HepG2 (cell line): Measurements from ENCODE around the gene TAPBP. TPM values are rescaled to one million over a fixed set of nuclear protein-coding genes. Genes with fewer than 3 reads are reported as not detected.

ENCODE experiments used
- ATAC-seq: fragments of 200-7000 bp; cut with Tn5 transposase; 3 replicates; pipeline ENCODE4 v1.9.1; 2020; ENCODE audit warnings: mild to moderate bottlenecking, moderate library complexity
- BruUV-seq: library from RNA; stranded (reverse); fragments of 400-500 nt; replicated peaks from 2 replicates; lab custom pipeline; 2021; lab: Mats Ljungman, UMichigan
- CTCF ChIA-PET: fragments of 300-600 bp; formaldehyde crosslinking; extraction: SDS; loops from one replicate; lab custom pipeline; 2021; ENCODE audit warnings: low total read pairs, inconsistent platforms, low intra/inter-chr PET ratio; lab: Yijun Ruan, JAX
- POLR2A ChIA-PET: fragments of 350-600 bp; sonication (Branson Sonifier 250); formaldehyde crosslinking; loops from one replicate; lab custom pipeline; 2020; ENCODE audit warnings: antibody characterized with exemption, inconsistent platforms; lab: Yijun Ruan, JAX
- DNase-seq: peaks from one replicate; pipeline ENCODE4 v3.0.0-alpha.2; 2015; ENCODE audit warnings: low spot score
- FAIRE-seq: peaks from 3 replicates; lab custom pipeline; 2011; peaks lifted over from hg19 to GRCh38; lab: Jason Lieb, UNC
- H2AFZ ChIP-seq: one replicate; pipeline ENCODE4 v1.6.1; 2011; ENCODE audit warnings: low read length, inconsistent platforms
- H3K27ac ChIP-seq: fragments of 300-600 bp; 3 replicates; pipeline ENCODE4 v1.8.0; 2011; ENCODE audit warnings: mixed run types, mild to moderate bottlenecking, mixed read lengths, low read length, inconsistent platforms; ENCODE audit not compliant: insufficient read depth; ENCODE audit errors: extremely low read length
- H3K27me3 ChIP-seq, 2 experiments: fragments of 200-600 bp in 1 of 2; 2 replicates in 1 of 2; 3 replicates in 1 of 2; pipeline versions ENCODE4 v1.6.0 to v1.8.0; 2011; ENCODE audit warnings: low read length in 2 of 2, mild to moderate bottlenecking in 2 of 2, moderate library complexity in 2 of 2, inconsistent platforms in 1 of 2; ENCODE audit not compliant: insufficient read depth in 2 of 2, control insufficient read depth in 1 of 2
- H3K36me3 ChIP-seq, 2 experiments: fragments of 200-600 bp in 1 of 2; replicated peaks in 1 of 2; 2 replicates in 1 of 2; 3 replicates in 1 of 2; pipeline versions ENCODE4 v1.5.1 to v1.8.0; 2011; ENCODE audit warnings: low read length in 2 of 2, inconsistent platforms in 1 of 2; ENCODE audit not compliant: insufficient read depth in 2 of 2, control insufficient read depth in 1 of 2
- H3K4me1 ChIP-seq: 2 replicates; pipeline ENCODE4 v1.5.1; 2012; ENCODE audit warnings: low read length, inconsistent platforms; ENCODE audit not compliant: insufficient read depth
- H3K4me2 ChIP-seq: 2 replicates; pipeline ENCODE4 v1.6.0; 2011; ENCODE audit warnings: low read depth, low read length, inconsistent platforms
- H3K4me3 ChIP-seq, 3 experiments: fragments of 200-600 bp in 1 of 3; sonication (generic), shearing (Covaris generic) in 1 of 3; replicated peaks in 1 of 3; 2 replicates each; pipeline ENCODE4 v1.5.1; 2011 to 2016; ENCODE audit warnings: low read length in 3 of 3, inconsistent platforms in 2 of 3, low read depth in 2 of 3, mild to moderate bottlenecking in 2 of 3, control low read depth in 1 of 3, mixed read lengths in 1 of 3; ENCODE audit not compliant: insufficient read depth in 1 of 3
- H3K79me2 ChIP-seq: one replicate; pipeline ENCODE4 v1.6.1; 2011; ENCODE audit warnings: low read length, inconsistent platforms; ENCODE audit not compliant: insufficient read depth
- H3K9ac ChIP-seq: 2 replicates; pipeline ENCODE4 v1.6.0; 2011; ENCODE audit warnings: mild to moderate bottlenecking, low read depth, low read length, inconsistent platforms; ENCODE audit not compliant: insufficient read depth
- H3K9me3 ChIP-seq: 2 replicates; pipeline ENCODE4 v1.5.1; 2012; ENCODE audit warnings: mild to moderate bottlenecking, low read length
- H4K20me1 ChIP-seq: 2 replicates; pipeline ENCODE4 v1.6.0; 2011; ENCODE audit warnings: inconsistent platforms, mild to moderate bottlenecking, low read length, moderate library complexity; ENCODE audit not compliant: insufficient read depth
- HOXD1 ChIP-seq: sonication (generic); formaldehyde crosslinking; IDR thresholded peaks from 2 replicates; pipeline ENCODE4 v1.5.0; 2020; ENCODE audit warnings: missing genetic modification reagents
- POGK ChIP-seq: sonication (generic); formaldehyde crosslinking; conservative IDR thresholded peaks from 2 replicates; pipeline ENCODE4 v1.8.0; 2022; ENCODE audit warnings: mild to moderate bottlenecking, moderate library complexity, missing genetic modification reagents
- RARG ChIP-seq: sonication (generic); formaldehyde crosslinking; IDR thresholded peaks from 2 replicates; pipeline ENCODE4 v1.4.0; 2020; ENCODE audit warnings: low read depth, mild to moderate bottlenecking, missing genetic modification reagents
- SETDB1 ChIP-seq: sonication (generic); formaldehyde crosslinking; IDR thresholded peaks from 2 replicates; pipeline ENCODE4 v1.5.1; 2020; ENCODE audit warnings: missing genetic modification reagents, mild to moderate bottlenecking, borderline replicate concordance
- SMC3 ChIP-seq: IDR thresholded peaks from 2 replicates; pipeline ENCODE4 v1.6.1; 2011; ENCODE audit warnings: low read length, improper control_type of control experiment
- SUZ12 ChIP-seq: fragments of 150-350 bp; IDR thresholded peaks from 2 replicates; pipeline ENCODE4 v1.6.1; 2014; ENCODE audit warnings: low read depth, low read length
- ZNF224 ChIP-seq: sonication (generic); formaldehyde crosslinking; IDR thresholded peaks from 2 replicates; pipeline ENCODE4 v1.5.0; 2020; ENCODE audit warnings: mild to moderate bottlenecking, missing genetic modification reagents
- ZNF234 ChIP-seq: sonication (generic); formaldehyde crosslinking; conservative IDR thresholded peaks from 2 replicates; pipeline ENCODE4 v1.5.1; 2020; ENCODE audit warnings: mild to moderate bottlenecking, missing genetic modification reagents
- ZNF292 ChIP-seq: sonication (generic); formaldehyde crosslinking; IDR thresholded peaks from 2 replicates; pipeline ENCODE4 v1.8.1; 2022; ENCODE audit warnings: mild to moderate bottlenecking, low read depth, missing genetic modification reagents, borderline replicate concordance
- ZNF501 ChIP-seq: sonication (generic); formaldehyde crosslinking; IDR thresholded peaks from 2 replicates; pipeline ENCODE4 v1.5.1; 2020; ENCODE audit warnings: mild to moderate bottlenecking, moderate library complexity, missing genetic modification reagents
- ZNF713 ChIP-seq: sonication (generic); formaldehyde crosslinking; IDR thresholded peaks from 2 replicates; pipeline ENCODE4 v1.4.0; 2020; ENCODE audit warnings: mild to moderate bottlenecking, missing genetic modification reagents
- WGBS: methylation state at CpG from one replicate; pipeline ENCODE4 v1.1.6; 2017; ENCODE audit warnings: low lambda C conversion rate; 5-methylcytosine and 5-hydroxymethylcytosine counted together
- in situ Hi-C: cut with HindIII; loops from 2 replicates; pipeline ENCODE4 v1.10.0; 2017; ENCODE audit warnings: low pct_unique_long_range_greater_than_20kb; ENCODE audit not compliant: extremely low pct_ligation_motif_present
- intact Hi-C: fragments of 100-400 bp; cut with micrococcal nuclease; formaldehyde crosslinking; loops from one replicate; pipeline ENCODE4 v1.10.0; 2022; ENCODE audit not compliant: unreplicated experiment
- polyA plus RNA-seq, 8 experiments: library from polyadenylated mRNA; depleted of rRNA in 3 of 8; stranded (reverse) in 7 of 8; unstranded in 1 of 8; fragments of >200 nt; fragmentation: Illumina TruSeq in 4 of 8; extraction: Trizol in 4 of 8; gene quantifications; 2 replicates each; pipeline versions ENCODE4 v1.2.1 to v1.2.3, GENCODE V29; 2011 to 2016; ENCODE audit warnings: low read depth in 4 of 8, missing spikeins in 1 of 8, mixed read lengths in 1 of 8; ENCODE audit not compliant: insufficient read depth in 1 of 8
- total RNA-seq, 5 experiments: library from RNA; depleted of rRNA; stranded (reverse); fragments of >200 nt; fragmentation: Illumina TruSeq; extraction: Trizol; gene quantifications; 2 replicates each; pipeline ENCODE4 v1.2.3, GENCODE V29; 2016; ENCODE audit warnings: low read depth in 1 of 5
- TF ChIP-seq, protein P1 (sequence below): sonication (generic); formaldehyde crosslinking; IDR thresholded peaks from 2 replicates; pipeline ENCODE4 v1.8.0; 2022; ENCODE audit warnings: mild to moderate bottlenecking, missing genetic modification reagents, moderate library complexity
- TF ChIP-seq, protein P2 (sequence below): sonication (generic); formaldehyde crosslinking; IDR thresholded peaks from 2 replicates; pipeline ENCODE4 v1.4.0; 2020; ENCODE audit warnings: missing genetic modification reagents, borderline replicate concordance
- TF ChIP-seq, protein P3 (sequence below): IDR thresholded peaks from 2 replicates; pipeline ENCODE4 v1.4.0; 2020; ENCODE audit warnings: mild to moderate bottlenecking, missing genetic modification reagents

Gene TAPBP
- total and polyA plus RNA-seq, 2 of the 13 experiments (the other 11 are each of a cell fraction or from before 2014, with no cell fraction given), result 27.4 to 32.3 TPM

DNA sequence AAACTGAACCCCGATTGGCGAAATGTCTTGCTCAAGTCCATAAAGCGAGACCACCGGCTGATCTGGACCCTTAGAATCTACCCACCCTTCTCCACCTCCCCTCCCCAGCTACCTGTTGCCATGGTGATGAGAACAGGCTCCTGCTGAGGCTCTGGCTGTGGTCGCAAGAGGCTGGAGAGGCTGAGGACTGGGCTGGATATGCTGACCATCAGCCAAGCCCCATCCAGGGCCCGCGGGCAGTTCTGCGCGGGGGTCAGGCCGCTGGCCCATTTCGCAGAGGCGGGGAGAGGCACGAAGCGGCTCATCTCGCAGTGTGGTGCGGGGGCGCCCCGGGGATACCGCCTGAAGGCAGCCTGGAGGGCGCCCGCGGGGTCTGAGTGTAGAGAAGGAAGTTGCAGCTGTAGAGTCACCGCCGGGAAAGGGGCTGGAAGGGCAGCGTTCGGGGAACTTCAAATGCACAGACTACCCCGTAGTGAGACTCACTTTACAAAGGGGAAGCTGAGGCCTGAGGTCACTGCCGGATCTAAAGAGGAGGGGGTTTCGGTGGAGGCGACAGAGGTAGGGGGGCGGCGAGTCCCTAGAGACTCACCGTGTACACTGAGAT is 671 bp downstream of the TAPBP start:
- Histone ChIP-seq H3K27ac (peak overlapping the region; percentile 83), H2AFZ (peak overlapping the region; percentile 38), H3K4me2 (peak overlapping the region; percentile 94), H4K20me1 (peaks cover 3% of the 10 kb centered on the region; the same call in 1 of the 2 replicates), H3K27me3 (no peaks in the 10 kb centered on the region; a peak in 1 of 5 replicates), H3K4me1 (peaks cover 25% of the 10 kb centered on the region), H3K9me3 (no peaks in the 10 kb centered on the region), H3K4me3 (peak overlapping the region; percentile 92 to 98 (median 98)), H3K9ac (peak overlapping the region; percentile 92), H3K79me2 (peaks cover 20% of the 10 kb centered on the region), H3K36me3 (0 out of 5 replicates have a peak, but pooled peaks cover 0 to 2% of the 10 kb centered on the region in 2 experiments)
- FAIRE-seq (no peak), DNase-seq (no peak), ATAC-seq (peak; percentile 31)
- WGBS, result 1% methylated on average over 33 of the region's 33 CpGs
- CTCF ChIA-PET, result no interaction called here
- POLR2A ChIA-PET, result interaction anchor here (0.6 to 2.7 kb wide), 10 partner anchors 11 to 341 kb away, joined by 3 to 40 read pairs (median 9); partner anchors contain the start of genes CUTA, PFDN6, PHF1 and RGL2
- intact Hi-C loops, result loop anchor here (5.0 kb wide), 1 partner anchor 41 kb away; the partner anchor contains the start of genes RPS18 and VPS52
- BruUV-seq, result no TSS peak
- in situ Hi-C loops, result no loop called here
- peak; percentile 72 for TF ChIP-seq ZNF713 (CRISPR knock-in tag)
- no peak for TF ChIP-seq SUZ12
- peak; percentile 35 for TF ChIP-seq ZNF501 (CRISPR knock-in tag)
- TF ChIP-seq POGK (CRISPR knock-in tag), result no peak
- TF ChIP-seq HOXD1 (CRISPR knock-in tag), result no peak
- no peak; the same call in 1 of the 2 replicates for TF ChIP-seq ZNF292 (CRISPR knock-in tag)
- TF ChIP-seq SMC3, result no peak
- TF ChIP-seq, protein P1, sequence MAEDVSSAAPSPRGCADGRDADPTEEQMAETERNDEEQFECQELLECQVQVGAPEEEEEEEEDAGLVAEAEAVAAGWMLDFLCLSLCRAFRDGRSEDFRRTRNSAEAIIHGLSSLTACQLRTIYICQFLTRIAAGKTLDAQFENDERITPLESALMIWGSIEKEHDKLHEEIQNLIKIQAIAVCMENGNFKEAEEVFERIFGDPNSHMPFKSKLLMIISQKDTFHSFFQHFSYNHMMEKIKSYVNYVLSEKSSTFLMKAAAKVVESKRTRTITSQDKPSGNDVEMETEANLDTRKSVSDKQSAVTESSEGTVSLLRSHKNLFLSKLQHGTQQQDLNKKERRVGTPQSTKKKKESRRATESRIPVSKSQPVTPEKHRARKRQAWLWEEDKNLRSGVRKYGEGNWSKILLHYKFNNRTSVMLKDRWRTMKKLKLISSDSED (CRISPR knock-in tag), result no peak
- TF ChIP-seq, protein P2, sequence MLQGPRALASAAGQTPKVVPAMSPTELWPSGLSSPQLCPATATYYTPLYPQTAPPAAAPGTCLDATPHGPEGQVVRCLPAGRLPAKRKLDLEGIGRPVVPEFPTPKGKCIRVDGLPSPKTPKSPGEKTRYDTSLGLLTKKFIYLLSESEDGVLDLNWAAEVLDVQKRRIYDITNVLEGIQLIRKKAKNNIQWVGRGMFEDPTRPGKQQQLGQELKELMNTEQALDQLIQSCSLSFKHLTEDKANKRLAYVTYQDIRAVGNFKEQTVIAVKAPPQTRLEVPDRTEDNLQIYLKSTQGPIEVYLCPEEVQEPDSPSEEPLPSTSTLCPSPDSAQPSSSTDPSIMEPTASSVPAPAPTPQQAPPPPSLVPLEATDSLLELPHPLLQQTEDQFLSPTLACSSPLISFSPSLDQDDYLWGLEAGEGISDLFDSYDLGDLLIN, result no peak
- TF ChIP-seq, protein P3, sequence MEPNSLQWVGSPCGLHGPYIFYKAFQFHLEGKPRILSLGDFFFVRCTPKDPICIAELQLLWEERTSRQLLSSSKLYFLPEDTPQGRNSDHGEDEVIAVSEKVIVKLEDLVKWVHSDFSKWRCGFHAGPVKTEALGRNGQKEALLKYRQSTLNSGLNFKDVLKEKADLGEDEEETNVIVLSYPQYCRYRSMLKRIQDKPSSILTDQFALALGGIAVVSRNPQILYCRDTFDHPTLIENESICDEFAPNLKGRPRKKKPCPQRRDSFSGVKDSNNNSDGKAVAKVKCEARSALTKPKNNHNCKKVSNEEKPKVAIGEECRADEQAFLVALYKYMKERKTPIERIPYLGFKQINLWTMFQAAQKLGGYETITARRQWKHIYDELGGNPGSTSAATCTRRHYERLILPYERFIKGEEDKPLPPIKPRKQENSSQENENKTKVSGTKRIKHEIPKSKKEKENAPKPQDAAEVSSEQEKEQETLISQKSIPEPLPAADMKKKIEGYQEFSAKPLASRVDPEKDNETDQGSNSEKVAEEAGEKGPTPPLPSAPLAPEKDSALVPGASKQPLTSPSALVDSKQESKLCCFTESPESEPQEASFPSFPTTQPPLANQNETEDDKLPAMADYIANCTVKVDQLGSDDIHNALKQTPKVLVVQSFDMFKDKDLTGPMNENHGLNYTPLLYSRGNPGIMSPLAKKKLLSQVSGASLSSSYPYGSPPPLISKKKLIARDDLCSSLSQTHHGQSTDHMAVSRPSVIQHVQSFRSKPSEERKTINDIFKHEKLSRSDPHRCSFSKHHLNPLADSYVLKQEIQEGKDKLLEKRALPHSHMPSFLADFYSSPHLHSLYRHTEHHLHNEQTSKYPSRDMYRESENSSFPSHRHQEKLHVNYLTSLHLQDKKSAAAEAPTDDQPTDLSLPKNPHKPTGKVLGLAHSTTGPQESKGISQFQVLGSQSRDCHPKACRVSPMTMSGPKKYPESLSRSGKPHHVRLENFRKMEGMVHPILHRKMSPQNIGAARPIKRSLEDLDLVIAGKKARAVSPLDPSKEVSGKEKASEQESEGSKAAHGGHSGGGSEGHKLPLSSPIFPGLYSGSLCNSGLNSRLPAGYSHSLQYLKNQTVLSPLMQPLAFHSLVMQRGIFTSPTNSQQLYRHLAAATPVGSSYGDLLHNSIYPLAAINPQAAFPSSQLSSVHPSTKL (CRISPR knock-in tag), result 0 out of 2 replicates have a peak, but pooled peaks have one; percentile 4
- no peak for TF ChIP-seq SETDB1 (CRISPR knock-in tag)
- peak; percentile 77; the same call in 1 of the 2 replicates for TF ChIP-seq ZNF224 (CRISPR knock-in tag)
- peak; percentile 66; the same call in 1 of the 2 replicates for TF ChIP-seq ZNF234
- TF ChIP-seq RARG, result no peak
